Stimulated activated effector memory CD8-positive, alpha-beta T cell treated with anti-CD3 and anti-CD28 coated beads, Interleukin-12 subunit alpha, Interleukin-12 subunit beta, amount 100 ng/mL, for 72 hours (primary cell): Measurements from ENCODE around the gene ANLN.

Experiments
- ATAC-seq: fragments of 150-1000 bp; cut with Tn5 transposase; 2 replicates; pipeline ENCODE4 v1.10.0; 2021
- DNase-seq, 2 donors: peaks; one replicate each; pipeline ENCODE4 v3.0.0; 2021 to 2022; ENCODE audit warnings: low spot score in 2 of 2
- H3K27ac Mint-ChIP-seq: one replicate; pipeline ENCODE4 v1.8.0; 2022; ENCODE audit warnings: mild to moderate bottlenecking, mixed read lengths
- H3K36me3 Mint-ChIP-seq: one replicate; pipeline ENCODE4 v1.8.0; 2022; ENCODE audit warnings: mild to moderate bottlenecking, mixed read lengths
- H3K4me1 Mint-ChIP-seq: one replicate; pipeline ENCODE4 v1.8.0; 2022; ENCODE audit warnings: mixed read lengths
- H3K4me3 Mint-ChIP-seq: one replicate; pipeline ENCODE4 v1.8.0; 2022; ENCODE audit warnings: mild to moderate bottlenecking, mixed read lengths
- H3K9me3 Mint-ChIP-seq: one replicate; pipeline ENCODE4 v1.8.0; 2022; ENCODE audit warnings: mixed read lengths

Gene ANLN

GRCh38 chr7:36389371-36390198 is at the start of gene ANLN:
Gene ANLN (plus strand): TSS chr7:36389862. CDS start chr7:36390027, 165 bp downstream.
- Mint-ChIP-seq H3K4me1 (peaks cover 23% of the 10 kb centered on the region), H3K36me3 (peaks cover 8% of the 10 kb centered on the region), H3K27ac (peak within 1 kb of the TSS; percentile 51)

GRCh38 chr7:36343548-36343947 is 46.1 kb upstream of the ANLN start:
- Mint-ChIP-seq H3K9me3 (no peaks in the 10 kb centered on the region), H3K27ac (no peak overlapping the region), H3K36me3 (no peaks in the 10 kb centered on the region), H3K4me1 (no peaks in the 10 kb centered on the region), H3K4me3 (no peak overlapping the region)
- ATAC-seq = no peak
- no peak for DNase-seq

More at GRCh38 chr7:36389371-36390198, at the start of gene ANLN:
- H3K4me3 Mint-ChIP-seq = peak within 1 kb of the TSS; percentile 84
- peak; percentile 87 for ATAC-seq
- DNase-seq = peak; percentile 86 to 92
- no peaks in the 10 kb centered on the region for H3K9me3 Mint-ChIP-seq

GRCh38 chr7:36344622-36345021 is 45.0 kb upstream of the ANLN start:
- DNase-seq (no peak), ATAC-seq (no peak)
- no peak overlapping the region for H3K4me3 Mint-ChIP-seq
- H3K9me3 Mint-ChIP-seq = no peaks in the 10 kb centered on the region
- H3K27ac Mint-ChIP-seq = no peak overlapping the region
- no peaks in the 10 kb centered on the region for H3K36me3 Mint-ChIP-seq
- H3K4me1 Mint-ChIP-seq = no peaks in the 10 kb centered on the region

- no peaks in the 10 kb centered on the region for H3K9me3 Mint-ChIP-seq
Measured at GRCh38 chr7:36346260-36346831, 43.3 kb upstream of the ANLN start.

GRCh38 chr7:36348256-36348655 is 41.4 kb upstream of the ANLN start:
- Mint-ChIP-seq H3K9me3 (no peaks in the 10 kb centered on the region), H3K4me1 (no peaks in the 10 kb centered on the region), H3K36me3 (no peaks in the 10 kb centered on the region), H3K4me3 (no peak overlapping the region), H3K27ac (no peak overlapping the region)
- ATAC-seq = no peak
- no peak for DNase-seq

More at GRCh38 chr7:36346260-36346831, 43.3 kb upstream of the ANLN start:
- no peak overlapping the region for H3K4me3 Mint-ChIP-seq
- no peaks in the 10 kb centered on the region for H3K36me3 Mint-ChIP-seq
- H3K27ac Mint-ChIP-seq = no peak overlapping the region
- no peaks in the 10 kb centered on the region for H3K4me1 Mint-ChIP-seq
- DNase-seq = no peak
- ATAC-seq = peak; percentile 75

GRCh38 chr7:36348771-36349170 is 40.9 kb upstream of the ANLN start:
- Mint-ChIP-seq H3K36me3 (no peaks in the 10 kb centered on the region), H3K4me3 (no peak overlapping the region), H3K4me1 (no peaks in the 10 kb centered on the region), H3K27ac (no peak overlapping the region), H3K9me3 (no peaks in the 10 kb centered on the region)
- ATAC-seq (no peak), DNase-seq (no peak)

GRCh38 chr7:36349626-36350025 is 40.0 kb upstream of the ANLN start:
- ATAC-seq (no peak), DNase-seq (no peak)
- Mint-ChIP-seq H3K36me3 (no peaks in the 10 kb centered on the region), H3K27ac (no peak overlapping the region), H3K9me3 (no peaks in the 10 kb centered on the region), H3K4me1 (no peaks in the 10 kb centered on the region), H3K4me3 (no peak overlapping the region)

- Mint-ChIP-seq H3K9me3 (no peaks in the 10 kb centered on the region), H3K27ac (no peak overlapping the region), H3K4me1 (no peaks in the 10 kb centered on the region), H3K4me3 (no peak overlapping the region), H3K36me3 (no peaks in the 10 kb centered on the region)
- DNase-seq = no peak
- no peak for ATAC-seq
Measured at GRCh38 chr7:36355490-36355889, 34.2 kb upstream of the ANLN start.

GRCh38 chr7:36357054-36357453 is 32.6 kb upstream of the ANLN start:
- no peaks in the 10 kb centered on the region for H3K4me1 Mint-ChIP-seq
- no peaks in the 10 kb centered on the region for H3K9me3 Mint-ChIP-seq
- no peaks in the 10 kb centered on the region for H3K36me3 Mint-ChIP-seq
- DNase-seq (no peak), ATAC-seq (no peak)
- H3K27ac Mint-ChIP-seq = no peak overlapping the region
- H3K4me3 Mint-ChIP-seq = no peak overlapping the region

- no peak for ATAC-seq
- no peak for DNase-seq
- no peaks in the 10 kb centered on the region for H3K36me3 Mint-ChIP-seq
- no peak overlapping the region for H3K27ac Mint-ChIP-seq
- H3K9me3 Mint-ChIP-seq = no peaks in the 10 kb centered on the region
- no peaks in the 10 kb centered on the region for H3K4me1 Mint-ChIP-seq
- H3K4me3 Mint-ChIP-seq = no peak overlapping the region
Measured at GRCh38 chr7:36358589-36358988, 31.1 kb upstream of the ANLN start.

GRCh38 chr7:36360244-36360643 is 29.4 kb upstream of the ANLN start:
- no peak overlapping the region for H3K4me3 Mint-ChIP-seq
- H3K4me1 Mint-ChIP-seq = no peaks in the 10 kb centered on the region
- H3K36me3 Mint-ChIP-seq = no peaks in the 10 kb centered on the region
- ATAC-seq (no peak), DNase-seq (no peak)
- H3K27ac Mint-ChIP-seq = no peak overlapping the region
- no peaks in the 10 kb centered on the region for H3K9me3 Mint-ChIP-seq

GRCh38 chr7:36361227-36361626 is 28.4 kb upstream of the ANLN start:
- H3K27ac Mint-ChIP-seq = no peak overlapping the region
- H3K9me3 Mint-ChIP-seq = no peaks in the 10 kb centered on the region
- no peak overlapping the region for H3K4me3 Mint-ChIP-seq
- ATAC-seq (no peak), DNase-seq (no peak)
- no peaks in the 10 kb centered on the region for H3K36me3 Mint-ChIP-seq
- H3K4me1 Mint-ChIP-seq = no peaks in the 10 kb centered on the region

- Mint-ChIP-seq H3K4me3 (no peak overlapping the region), H3K36me3 (no peaks in the 10 kb centered on the region), H3K9me3 (no peaks in the 10 kb centered on the region), H3K4me1 (peaks cover 5% of the 10 kb centered on the region), H3K27ac (no peak overlapping the region)
- DNase-seq (no peak), ATAC-seq (no peak)
Measured at GRCh38 chr7:36363515-36363914, 26.1 kb upstream of the ANLN start.

- no peak for ATAC-seq
- H3K4me3 Mint-ChIP-seq = peak overlapping the region; percentile 78
- H3K9me3 Mint-ChIP-seq = no peaks in the 10 kb centered on the region
- no peaks in the 10 kb centered on the region for H3K36me3 Mint-ChIP-seq
- DNase-seq = no peak
- H3K4me1 Mint-ChIP-seq = peaks cover 5% of the 10 kb centered on the region
- no peak overlapping the region for H3K27ac Mint-ChIP-seq
Measured at GRCh38 chr7:36366005-36366717, 23.5 kb upstream of the ANLN start.

GRCh38 chr7:36366718-36367560 is 22.7 kb upstream of the ANLN start:
- ATAC-seq = peak; percentile 98
- peak; percentile 93 to 95 for DNase-seq
- peak overlapping the region; percentile 78 for H3K4me3 Mint-ChIP-seq
- no peaks in the 10 kb centered on the region for H3K9me3 Mint-ChIP-seq
- no peaks in the 10 kb centered on the region for H3K36me3 Mint-ChIP-seq
- H3K4me1 Mint-ChIP-seq = peaks cover 5% of the 10 kb centered on the region
- peak overlapping the region; percentile 34 for H3K27ac Mint-ChIP-seq
